ENCODE data around the gene GPR142. TPM values are rescaled to one million over a fixed set of nuclear protein-coding genes. Genes with fewer than 3 reads are reported as not detected.
"Not testable (repeated sequence)": the region's sequence is repeated elsewhere in the genome, so short reads cannot be mapped to it uniquely, and the experiment has no call there.

The GPR142 gene
- polyA plus RNA-seq, 12 donors = 0.16 to 0.74 (median 0.26) TPM; not detected in 4

- no peak for DNase-seq
These were observed 23.7 kb downstream of the GPR142 start for GRCh38 chr17:74390680-74391653.

- DNase-seq = no peak
These were observed 24.5 kb downstream of the GPR142 start for GRCh38 chr17:74391771-74392170.

- DNase-seq = no peak
These were observed 25.5 kb downstream of the GPR142 start for GRCh38 chr17:74392848-74393247.

GRCh38 chr17:74393346-74393942 lies 26.1 kb downstream of the GPR142 start:
- no peak for DNase-seq

GRCh38 chr17:74394275-74394950 lies 27.1 kb downstream of the GPR142 start:
- no peak for DNase-seq

- DNase-seq = no peak
These were observed 27.7 kb downstream of the GPR142 start for GRCh38 chr17:74394977-74395376.

- no peak for DNase-seq
These were observed 29.3 kb downstream of the GPR142 start for GRCh38 chr17:74396567-74396966.

GRCh38 chr17:74402048-74402447 lies 34.7 kb downstream of the GPR142 start:
- no peak for DNase-seq

- DNase-seq = no peak
These were observed 36.3 kb downstream of the GPR142 start for GRCh38 chr17:74403512-74404137.

GRCh38 chr17:74404218-74404617 lies 36.9 kb downstream of the GPR142 start:
- no peak for DNase-seq

- no peak for DNase-seq
These were observed 37.5 kb downstream of the GPR142 start for GRCh38 chr17:74404789-74405188.

GRCh38 chr17:74405311-74405710 lies 38.0 kb downstream of the GPR142 start:
- DNase-seq = not testable (repeated sequence)

GRCh38 chr17:74407384-74407783 lies 40.1 kb downstream of the GPR142 start:
- no peak for DNase-seq

GRCh38 chr17:74408262-74408661 lies 41.0 kb downstream of the GPR142 start:
- DNase-seq = no peak

GRCh38 chr17:74408815-74409214 lies 41.5 kb downstream of the GPR142 start:
- no peak for DNase-seq

GRCh38 chr17:74410001-74410443 lies 42.7 kb downstream of the GPR142 start:
- DNase-seq = no peak

GRCh38 chr17:74412581-74412980 lies 45.3 kb downstream of the GPR142 start:
- DNase-seq = no peak

- no peak for DNase-seq
These were observed 46.2 kb downstream of the GPR142 start for GRCh38 chr17:74413491-74413890.

GRCh38 chr17:74414510-74414909 lies 47.2 kb downstream of the GPR142 start:
- DNase-seq = no peak

- no peak for DNase-seq
These were observed 48.5 kb downstream of the GPR142 start for GRCh38 chr17:74415608-74416396.

All from muscle of arm (tissue), 12 donors.